ENCODE data around the gene NEDD9.

NEDD9 gene

DNA sequence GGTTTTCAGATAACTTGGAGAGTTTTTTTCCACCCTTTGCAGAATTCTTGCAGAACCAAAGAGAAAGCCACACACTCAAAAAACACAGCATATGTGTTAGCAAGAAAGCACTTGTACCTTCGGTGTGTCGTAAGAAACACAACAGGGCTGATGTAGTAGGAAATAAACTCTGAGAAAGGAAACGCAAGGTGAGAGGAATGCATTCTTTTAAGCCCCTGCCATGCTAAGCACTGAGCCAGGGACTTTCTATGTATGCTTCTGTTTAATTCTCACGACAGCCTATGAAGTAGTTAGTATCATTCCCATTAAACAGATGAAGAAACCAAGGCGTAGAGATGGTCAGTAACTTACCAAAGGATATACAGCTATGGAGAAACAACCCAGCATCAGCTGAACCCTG, 23.1 kb downstream of the NEDD9 start:
- Histone ChIP-seq H3K36me3 (ENCODE audit: low read length) (peaks cover 29% of the 10 kb centered on the region), H3K27ac (ENCODE audit: low read depth, low read length) (no peak overlapping the region), H3K9me2 (replicated peaks; ENCODE audit: insufficient read depth, low read length) (no peaks in the 10 kb centered on the region), H3K4me2 (ENCODE audit: low read depth, low read length, poor library complexity, severe bottlenecking) (no peak overlapping the region), H3K4me3 (ENCODE audit: insufficient read depth, low read length, poor library complexity, severe bottlenecking) (no peak overlapping the region), H3F3A (ENCODE audit: insufficient read depth) (no peaks in the 10 kb centered on the region; the same call in 1 of the 2 replicates), H4K20me1 (ENCODE audit: low read depth, low read length) (no peaks in the 10 kb centered on the region), H3K9ac (ENCODE audit: low read length) (no peak overlapping the region), H3K79me2 (ENCODE audit: insufficient read depth, low read length) (no peaks in the 10 kb centered on the region), H3K9me3 (ENCODE audit: insufficient read depth, low read length) (no peaks in the 10 kb centered on the region), H2AFZ (ENCODE audit: low read depth, low read length, severe bottlenecking) (no peak overlapping the region), H3K27me3 (ENCODE audit: low read length) (no peaks in the 10 kb centered on the region)
- TF ChIP-seq EZH2phosphoT487 (conservative IDR thresholded peaks at IDR 0.05; ENCODE audit: low read length) = no peak
- TF ChIP-seq, protein P1, sequence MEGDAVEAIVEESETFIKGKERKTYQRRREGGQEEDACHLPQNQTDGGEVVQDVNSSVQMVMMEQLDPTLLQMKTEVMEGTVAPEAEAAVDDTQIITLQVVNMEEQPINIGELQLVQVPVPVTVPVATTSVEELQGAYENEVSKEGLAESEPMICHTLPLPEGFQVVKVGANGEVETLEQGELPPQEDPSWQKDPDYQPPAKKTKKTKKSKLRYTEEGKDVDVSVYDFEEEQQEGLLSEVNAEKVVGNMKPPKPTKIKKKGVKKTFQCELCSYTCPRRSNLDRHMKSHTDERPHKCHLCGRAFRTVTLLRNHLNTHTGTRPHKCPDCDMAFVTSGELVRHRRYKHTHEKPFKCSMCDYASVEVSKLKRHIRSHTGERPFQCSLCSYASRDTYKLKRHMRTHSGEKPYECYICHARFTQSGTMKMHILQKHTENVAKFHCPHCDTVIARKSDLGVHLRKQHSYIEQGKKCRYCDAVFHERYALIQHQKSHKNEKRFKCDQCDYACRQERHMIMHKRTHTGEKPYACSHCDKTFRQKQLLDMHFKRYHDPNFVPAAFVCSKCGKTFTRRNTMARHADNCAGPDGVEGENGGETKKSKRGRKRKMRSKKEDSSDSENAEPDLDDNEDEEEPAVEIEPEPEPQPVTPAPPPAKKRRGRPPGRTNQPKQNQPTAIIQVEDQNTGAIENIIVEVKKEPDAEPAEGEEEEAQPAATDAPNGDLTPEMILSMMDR (IDR thresholded peaks at IDR 0.05; ENCODE audit: insufficient read depth, low read length, poor library complexity, severe bottlenecking) = no peak

DNA sequence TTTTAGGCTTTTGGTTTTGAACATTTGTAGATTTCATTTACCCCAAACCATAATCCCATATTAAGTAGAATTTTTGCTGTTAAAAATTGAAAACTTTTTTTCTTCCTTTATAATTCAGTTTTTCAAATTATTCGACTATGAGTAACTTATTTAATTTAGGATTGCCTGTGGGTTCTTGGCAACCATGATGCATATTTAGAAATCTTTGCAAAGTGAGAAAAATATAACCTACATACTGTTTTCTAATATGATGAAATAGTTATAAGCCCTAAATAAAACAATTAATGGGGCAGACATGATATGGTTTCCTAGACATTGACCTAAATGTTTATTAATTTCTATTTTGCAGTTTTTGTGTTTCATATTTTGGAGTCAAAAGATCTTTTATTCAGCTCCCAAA, 23.6 kb downstream of the NEDD9 start:
- Histone ChIP-seq H3F3A (ENCODE audit: insufficient read depth) (no peaks in the 10 kb centered on the region; the same call in 1 of the 2 replicates), H2AFZ (ENCODE audit: low read depth, low read length, severe bottlenecking) (no peak overlapping the region), H3K9me3 (ENCODE audit: insufficient read depth, low read length) (no peaks in the 10 kb centered on the region), H3K9ac (ENCODE audit: low read length) (no peak overlapping the region), H3K27me3 (ENCODE audit: low read length) (no peaks in the 10 kb centered on the region), H4K20me1 (ENCODE audit: low read depth, low read length) (no peaks in the 10 kb centered on the region), H3K9me2 (replicated peaks; ENCODE audit: insufficient read depth, low read length) (no peaks in the 10 kb centered on the region), H3K4me2 (ENCODE audit: low read depth, low read length, poor library complexity, severe bottlenecking) (no peak overlapping the region), H3K36me3 (ENCODE audit: low read length) (peaks cover 29% of the 10 kb centered on the region), H3K79me2 (ENCODE audit: insufficient read depth, low read length) (no peaks in the 10 kb centered on the region), H3K27ac (ENCODE audit: low read depth, low read length) (no peak overlapping the region), H3K4me3 (ENCODE audit: insufficient read depth, low read length, poor library complexity, severe bottlenecking) (no peak overlapping the region)
- TF ChIP-seq, protein P1 (IDR thresholded peaks at IDR 0.05; ENCODE audit: insufficient read depth, low read length, poor library complexity, severe bottlenecking) = no peak
- TF ChIP-seq EZH2phosphoT487 (conservative IDR thresholded peaks at IDR 0.05; ENCODE audit: low read length) = no peak

DNA sequence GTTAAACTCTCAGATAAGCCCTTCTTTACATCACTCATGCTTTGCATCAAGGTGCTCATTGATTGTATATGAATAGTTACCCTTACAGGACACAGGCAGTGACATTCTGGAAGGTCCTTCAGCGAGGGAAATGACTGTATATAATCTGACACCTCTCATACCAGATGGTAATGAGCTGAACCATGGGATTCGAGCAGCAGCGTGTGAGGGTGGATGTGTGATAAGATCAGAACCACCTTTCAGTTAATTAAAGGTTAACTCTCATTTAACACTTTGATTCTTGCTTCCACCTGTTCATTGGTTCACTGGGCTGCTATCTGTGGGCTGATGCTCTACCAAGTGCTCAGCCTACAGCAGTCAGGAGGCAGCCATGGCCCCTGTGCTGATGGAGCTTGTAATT, 24.2 kb downstream of the NEDD9 start:
- H3K27me3 ChIP-seq (ENCODE audit: low read length) = no peaks in the 10 kb centered on the region
- no peak for TF ChIP-seq EZH2phosphoT487 (conservative IDR thresholded peaks at IDR 0.05; ENCODE audit: low read length)
- TF ChIP-seq, protein P1 (IDR thresholded peaks at IDR 0.05; ENCODE audit: insufficient read depth, low read length, poor library complexity, severe bottlenecking) = no peak
- no peak overlapping the region for H3K9ac ChIP-seq (ENCODE audit: low read length)
- no peak overlapping the region for H3K27ac ChIP-seq (ENCODE audit: low read depth, low read length)
- no peak overlapping the region for H3K4me3 ChIP-seq (ENCODE audit: insufficient read depth, low read length, poor library complexity, severe bottlenecking)
- H3K9me3 ChIP-seq (ENCODE audit: insufficient read depth, low read length) = no peaks in the 10 kb centered on the region
- H3K9me2 ChIP-seq (replicated peaks; ENCODE audit: insufficient read depth, low read length) = no peaks in the 10 kb centered on the region
- H4K20me1 ChIP-seq (ENCODE audit: low read depth, low read length) = no peaks in the 10 kb centered on the region
- H3K4me2 ChIP-seq (ENCODE audit: low read depth, low read length, poor library complexity, severe bottlenecking) = no peak overlapping the region
- H3K79me2 ChIP-seq (ENCODE audit: insufficient read depth, low read length) = no peaks in the 10 kb centered on the region
- H3F3A ChIP-seq (ENCODE audit: insufficient read depth) = no peaks in the 10 kb centered on the region; the same call in 1 of the 2 replicates
- H3K36me3 ChIP-seq (ENCODE audit: low read length) = peaks cover 29% of the 10 kb centered on the region
- no peak overlapping the region for H2AFZ ChIP-seq (ENCODE audit: low read depth, low read length, severe bottlenecking)

All from SU-DHL-6 (cell line).